MV-4-11 (cell line): Measurements from ENCODE around the gene SLC16A10.
"Not testable (repeated sequence)": the region's sequence is repeated elsewhere in the genome, so short reads cannot be mapped to it uniquely, and the experiment has no call there.

Experiments used
- DNase-seq: peaks from one replicate; lab custom pipeline; 2025; lab: John Stamatoyannopoulos, UW

The SLC16A10 gene

GRCh38 chr6:111086685-111087084 is 618 bp upstream of the SLC16A10 start:
- DNase-seq, result no peak

DNA sequence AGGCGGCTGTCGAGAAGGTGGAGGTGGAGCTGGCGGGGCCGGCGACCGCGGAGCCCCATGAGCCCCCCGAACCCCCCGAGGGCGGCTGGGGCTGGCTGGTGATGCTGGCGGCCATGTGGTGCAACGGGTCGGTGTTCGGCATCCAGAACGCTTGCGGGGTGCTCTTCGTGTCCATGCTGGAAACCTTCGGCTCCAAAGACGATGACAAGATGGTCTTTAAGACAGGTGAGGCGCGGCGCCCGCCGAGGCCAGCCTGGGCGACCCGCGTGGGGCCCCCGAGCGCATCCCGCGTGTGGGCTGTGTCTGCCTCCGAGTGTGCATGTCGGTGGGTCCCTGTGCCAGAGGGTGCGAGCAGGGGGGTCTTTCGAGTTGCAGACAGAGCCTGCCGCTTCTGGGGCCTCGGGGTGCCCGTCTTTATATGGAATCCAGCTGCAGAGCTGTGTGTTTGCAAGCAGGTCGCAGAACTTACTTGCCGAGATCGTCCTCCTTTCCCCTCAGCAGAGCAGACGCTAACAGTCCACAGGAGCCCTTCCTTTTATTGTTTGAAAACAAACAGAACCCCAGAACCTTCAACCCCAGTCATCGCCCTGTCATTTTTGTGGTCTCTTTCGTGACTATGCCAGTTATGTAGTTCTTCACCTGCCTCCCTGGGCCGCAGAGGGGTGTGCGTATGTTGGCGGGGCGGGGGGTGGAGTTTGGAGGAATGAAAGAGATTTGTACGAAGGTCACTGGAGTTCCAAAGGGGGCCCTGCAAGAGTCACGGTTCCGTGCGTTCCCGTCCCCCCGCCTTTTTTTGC is 766 bp downstream of the SLC16A10 start:
- no peak for DNase-seq

GRCh38 chr6:111088668-111089003 is 1.3 kb downstream of the SLC16A10 start:
- DNase-seq, result no peak

DNA sequence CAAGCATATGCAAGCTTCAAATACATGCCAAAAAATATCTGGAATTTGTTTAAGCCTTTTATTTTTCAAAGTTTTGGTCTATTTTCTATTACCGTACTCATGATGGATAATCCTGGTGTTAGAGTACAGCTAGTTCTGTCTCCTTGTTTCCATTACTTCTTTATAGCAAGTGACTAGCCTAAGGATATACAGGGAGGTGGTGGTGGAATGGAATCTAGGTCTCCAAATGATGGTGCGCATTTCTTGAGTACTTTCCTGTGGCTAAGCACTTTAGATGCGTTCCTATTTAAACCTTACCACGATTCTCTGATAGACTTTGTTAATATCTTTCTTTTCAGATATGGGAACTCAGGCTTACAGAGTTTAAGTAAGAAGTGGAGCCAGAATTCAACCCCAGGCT is 3.5 kb downstream of the SLC16A10 start:
- no peak for DNase-seq

GRCh38 chr6:111091987-111092386 is 4.7 kb downstream of the SLC16A10 start:
- DNase-seq, result peak; percentile 49

DNA sequence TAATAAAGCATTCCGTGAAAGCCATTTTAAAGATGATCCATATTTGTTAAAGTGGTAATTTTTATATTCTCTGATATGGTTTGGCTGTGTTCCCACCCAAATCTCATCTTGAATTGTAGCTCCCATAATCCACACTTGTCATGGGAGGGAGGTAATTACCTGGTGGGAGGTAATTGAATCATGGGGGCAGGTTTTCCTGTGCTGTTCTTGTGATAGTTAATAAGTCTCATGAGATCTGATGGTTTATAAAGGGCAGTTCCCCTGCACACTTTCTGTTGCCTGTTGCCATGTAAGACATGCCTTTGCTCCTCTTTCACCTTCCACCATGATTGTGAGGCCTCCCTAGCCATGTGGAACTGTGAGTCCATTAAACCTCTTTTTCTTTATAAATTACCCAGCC is 8.2 kb downstream of the SLC16A10 start:
- DNase-seq, result not testable (repeated sequence)

GRCh38 chr6:111096246-111096645 is 8.9 kb downstream of the SLC16A10 start:
- no peak for DNase-seq

DNA sequence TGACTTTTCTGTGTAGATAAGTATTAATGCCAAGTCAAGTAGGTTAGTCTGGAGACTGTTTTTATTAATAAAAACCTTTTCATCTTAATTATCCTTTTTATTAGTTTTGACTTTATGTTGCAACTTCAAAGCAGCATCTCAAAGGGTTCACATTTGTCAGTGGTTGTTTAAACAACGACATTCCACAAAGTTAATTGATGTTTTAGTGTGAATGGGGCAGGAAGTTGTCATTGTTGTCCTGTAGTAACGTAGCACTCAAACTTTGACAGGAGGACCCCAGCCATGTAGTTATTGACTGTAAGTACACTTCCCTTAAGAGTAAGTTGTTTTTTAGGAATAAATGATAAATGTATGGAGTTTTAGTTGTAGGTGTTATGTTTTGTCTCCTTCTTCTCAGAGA is 11.3 kb downstream of the SLC16A10 start:
- no peak for DNase-seq

GRCh38 chr6:111101987-111102386 is 14.7 kb downstream of the SLC16A10 start:
- DNase-seq, result no peak

- DNase-seq, result no peak
These were observed 18.3 kb downstream of the SLC16A10 start for GRCh38 chr6:111105578-111105977.

DNA sequence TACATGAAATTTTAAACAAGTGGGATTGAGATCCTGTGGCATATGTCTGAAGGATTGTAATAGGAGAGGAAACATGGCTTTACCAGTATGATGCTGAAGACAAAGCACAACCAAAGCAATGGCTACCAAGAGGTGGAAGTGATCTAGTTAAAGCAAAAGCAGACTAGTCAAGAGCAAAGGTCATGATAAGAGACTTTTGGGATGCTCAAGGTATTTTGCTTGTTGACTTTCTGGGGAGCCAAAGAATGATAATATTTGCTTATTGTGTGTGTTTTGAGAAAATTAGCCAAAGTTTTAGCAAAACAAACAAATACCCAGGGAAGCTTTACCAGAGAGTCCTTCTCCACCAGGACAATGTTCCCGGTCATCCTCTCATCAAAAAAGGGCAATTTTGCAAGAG is 20.3 kb downstream of the SLC16A10 start:
- DNase-seq, result no peak

DNA sequence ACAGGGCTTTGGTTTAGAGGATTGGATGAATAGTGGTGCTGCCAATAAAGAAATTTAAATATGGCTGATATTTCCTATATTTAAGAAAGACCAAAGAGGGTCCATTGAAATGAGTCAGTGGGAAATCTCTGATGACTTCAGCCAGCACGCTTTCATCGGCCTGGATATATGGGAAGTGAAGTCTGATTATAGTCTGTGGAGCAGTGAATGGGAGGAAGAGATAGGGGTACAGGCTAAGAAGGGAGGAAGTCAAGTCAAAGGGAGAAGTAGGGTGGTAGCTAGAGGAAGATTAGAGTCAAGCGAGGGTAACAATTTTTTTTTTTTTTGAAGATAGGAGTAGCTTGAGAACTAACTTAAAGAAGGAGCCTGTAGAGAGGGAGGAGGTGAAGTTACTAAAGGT is 22.7 kb downstream of the SLC16A10 start:
- no peak for DNase-seq

- no peak for DNase-seq
These were observed 26.2 kb downstream of the SLC16A10 start for GRCh38 chr6:111113336-111114086.

DNA sequence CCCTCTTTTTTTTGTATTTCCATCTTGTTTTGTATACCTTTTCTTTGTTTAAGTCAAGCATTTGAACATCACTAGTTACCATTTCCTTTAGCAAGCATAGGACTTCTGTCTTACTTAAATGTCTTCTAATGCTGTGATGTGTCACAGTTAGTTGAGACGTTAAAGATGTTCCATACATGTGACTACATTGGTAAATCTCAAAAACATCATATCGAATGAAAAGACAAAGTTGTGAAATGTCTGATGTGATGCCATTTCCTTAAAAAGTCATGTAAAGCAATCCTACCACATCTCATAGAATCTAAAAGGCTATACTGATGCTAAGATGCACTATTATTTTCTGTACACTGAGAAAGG is 26.8 kb downstream of the SLC16A10 start:
- DNase-seq, result no peak

DNA sequence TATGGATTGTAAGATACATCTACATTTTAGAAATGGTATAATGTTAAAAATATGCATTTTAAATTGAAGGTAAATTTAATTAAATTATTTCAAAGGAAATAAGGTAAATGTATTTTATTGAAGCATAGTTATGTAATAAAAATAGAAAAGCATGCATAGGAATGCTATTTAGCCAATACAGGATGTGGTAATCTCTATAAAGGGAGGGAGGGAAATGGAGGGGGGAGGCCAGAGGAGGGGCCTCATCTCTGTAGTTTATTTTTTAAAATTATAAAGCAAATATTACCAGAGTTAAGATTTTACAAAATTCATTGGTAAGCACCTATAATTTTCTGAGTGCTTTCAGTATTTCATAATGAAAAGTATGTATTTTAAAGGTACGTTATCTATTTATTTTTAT is 27.2 kb downstream of the SLC16A10 start:
- no peak for DNase-seq

GRCh38 chr6:111118826-111119225 is 31.5 kb downstream of the SLC16A10 start:
- DNase-seq, result no peak

DNA sequence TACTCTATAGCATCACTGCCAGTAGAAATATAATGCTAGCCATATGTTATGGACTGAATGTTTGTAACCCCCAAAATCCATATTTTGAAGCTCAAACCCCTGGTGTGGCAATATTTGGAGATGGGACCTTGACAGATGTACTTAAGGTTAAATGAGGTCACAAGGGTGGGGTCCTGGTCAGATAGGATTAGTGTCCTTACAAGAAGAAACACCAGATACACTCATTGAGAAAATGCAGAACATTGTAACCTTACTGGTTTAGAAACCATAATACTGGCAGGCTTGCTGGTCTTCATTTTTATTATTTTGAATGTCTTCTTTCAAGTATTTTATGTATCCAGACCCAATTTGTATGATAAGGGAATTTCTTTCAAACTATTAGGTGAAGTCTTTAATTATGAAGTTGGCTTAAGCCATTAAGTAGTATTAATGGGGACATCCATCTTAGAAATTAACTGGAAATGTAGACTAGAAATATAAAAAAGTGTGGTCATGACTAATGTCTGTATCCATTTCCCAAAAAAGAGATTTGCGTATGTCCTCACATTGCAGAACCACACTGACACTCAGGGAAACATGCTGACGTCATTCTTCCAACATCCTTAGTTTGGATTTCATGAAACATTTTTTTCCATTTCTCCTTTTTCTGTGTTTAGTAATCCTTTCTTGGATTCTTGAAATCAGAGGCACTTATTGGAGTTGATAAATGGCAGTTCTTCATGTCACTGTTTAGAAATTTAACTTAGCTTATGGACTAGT is 32.4 kb downstream of the SLC16A10 start:
- peak; percentile 66 for DNase-seq

DNA sequence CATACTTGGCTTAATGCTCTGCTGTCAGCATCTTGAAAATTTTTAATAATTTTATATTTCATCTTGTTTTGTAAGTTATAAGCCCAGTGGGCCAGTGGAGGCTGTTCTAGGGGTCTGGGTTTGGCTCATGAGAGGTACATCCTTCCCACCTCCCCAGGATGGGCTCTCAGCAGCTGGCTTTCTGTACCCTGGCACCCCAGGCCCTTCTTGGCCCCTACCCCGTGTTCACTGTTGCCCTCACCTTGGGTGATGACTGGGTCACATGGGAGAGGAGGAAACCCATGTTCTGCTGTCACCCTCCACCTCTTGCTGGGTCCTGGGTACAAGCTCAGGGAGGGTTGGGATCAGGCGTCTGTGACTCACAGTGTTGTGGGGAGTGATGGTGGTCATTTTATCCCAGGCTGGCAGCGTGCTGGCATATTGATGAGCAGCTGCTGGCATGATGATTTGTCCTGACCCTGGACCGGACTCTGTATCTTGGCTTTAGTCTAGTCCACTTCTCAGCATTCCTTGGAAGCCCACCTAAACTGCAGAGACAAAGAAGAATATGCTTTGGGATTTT is 34.6 kb downstream of the SLC16A10 start:
- no peak for DNase-seq

- no peak for DNase-seq
These were observed 35.4 kb downstream of the SLC16A10 start for GRCh38 chr6:111122458-111123286.

DNA sequence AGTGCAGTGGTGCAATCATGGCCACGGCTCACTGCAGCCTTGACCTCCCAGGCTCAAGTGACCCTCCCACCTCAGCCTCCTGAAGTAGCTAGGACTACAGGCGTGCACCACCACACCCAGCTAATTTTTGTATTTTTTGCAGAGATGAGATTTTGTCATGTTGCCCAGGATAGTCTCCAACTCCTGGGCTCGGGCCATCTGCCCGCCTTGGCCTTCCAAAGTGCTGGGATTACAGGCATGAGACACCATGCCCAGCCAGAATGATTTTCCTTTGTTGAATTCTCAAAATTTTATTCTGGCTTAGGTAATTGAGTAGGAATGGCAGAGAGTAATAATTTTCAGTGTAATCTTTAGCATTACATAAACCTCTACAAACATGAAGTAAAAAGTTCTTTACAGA is 37.1 kb downstream of the SLC16A10 start:
- no peak for DNase-seq

- no peak for DNase-seq
These were observed 41.7 kb downstream of the SLC16A10 start for GRCh38 chr6:111129013-111129412.

GRCh38 chr6:111131018-111131417 is 43.7 kb downstream of the SLC16A10 start:
- not testable (repeated sequence) for DNase-seq
